HFFc6 (cell line): ENCODE results near the gene NACAD. TPM values are rescaled to one million over a fixed set of nuclear protein-coding genes. Genes with fewer than 3 reads are reported as not detected.

ENCODE experiments used
- DNase-seq: peaks from one replicate; pipeline ENCODE4 v3.0.0-alpha.2; 2018
- H3K27ac Mint-ChIP-seq: 2 replicates; pipeline ENCODE4 v1.8.0; 2020; ENCODE audit warnings: mild to moderate bottlenecking, mixed read lengths
- H3K27me3 Mint-ChIP-seq: 2 replicates; pipeline ENCODE4 v1.8.0; 2021; ENCODE audit warnings: mild to moderate bottlenecking, moderate library complexity, mixed read lengths; ENCODE audit not compliant: insufficient read depth
- H3K36me3 Mint-ChIP-seq: 2 replicates; pipeline ENCODE4 v1.8.0; 2021; ENCODE audit warnings: low read depth, mixed read lengths
- H3K4me1 Mint-ChIP-seq: 2 replicates; pipeline ENCODE4 v1.8.0; 2020; ENCODE audit warnings: low read depth, mixed read lengths
- H3K4me3 Mint-ChIP-seq: 2 replicates; pipeline ENCODE4 v1.8.0; 2020; ENCODE audit warnings: mild to moderate bottlenecking, moderate library complexity, mixed read lengths
- H3K9me3 Mint-ChIP-seq: 2 replicates; pipeline ENCODE4 v1.8.0; 2020; ENCODE audit warnings: mild to moderate bottlenecking, mixed read lengths
- total RNA-seq, 6 experiments: library from RNA; stranded (reverse); fragmentation: NEBNext Ultra II Directional; extraction: Animal tissue kit (Norgen Biotek cat#: 25700); gene quantifications; 2 replicates in 1 of 6; 3 replicates in 5 of 6; pipeline ENCODE4 v1.2.3, GENCODE V29; 2021
- TF ChIP-seq, protein P1 (sequence below): fragments of 200-600 bp; sonication (generic); IDR thresholded peaks from 2 replicates; pipeline ENCODE4 v1.5.0; 2021; ENCODE audit warnings: antibody characterized with exemption, mild to moderate bottlenecking

NACAD gene
- total RNA-seq, 6 experiments from 2014 or later = 5.5 to 10.5 (median 9.6) TPM

DNA sequence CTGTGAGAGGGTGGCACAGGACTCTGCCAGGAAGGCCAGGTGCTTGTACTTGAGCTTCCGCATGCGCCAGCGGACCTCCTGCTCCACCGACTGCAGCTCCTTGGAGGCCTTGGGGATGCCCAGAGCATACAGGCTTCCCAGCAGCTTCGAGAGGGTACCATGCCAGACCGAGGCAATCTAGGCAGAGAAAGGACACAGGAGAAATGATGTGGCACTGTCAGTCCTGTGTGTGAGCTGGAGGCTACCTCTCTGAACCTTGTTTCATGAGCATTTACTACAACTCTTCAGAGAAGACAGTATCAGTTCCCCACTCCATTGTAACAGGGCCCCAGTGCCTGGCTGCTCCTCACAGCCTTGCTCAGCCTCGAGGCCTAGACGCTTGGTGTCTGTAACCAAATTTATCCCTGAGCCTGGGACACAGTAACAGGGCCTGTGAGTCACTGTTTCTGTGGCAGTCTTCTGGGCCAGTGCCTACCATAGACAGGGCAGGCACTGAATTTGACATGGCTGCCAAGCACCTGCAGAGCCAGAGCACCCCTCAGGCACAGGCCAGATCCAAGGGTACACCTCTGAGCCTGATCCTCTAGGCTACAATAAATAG is 16.9 kb upstream of the NACAD start:
- Mint-ChIP-seq H3K27ac (no peak overlapping the region), H3K27me3 (no peaks in the 10 kb centered on the region), H3K36me3 (peaks cover 22% of the 10 kb centered on the region; the same call in 1 of the 2 replicates), H3K4me1 (peaks cover 24% of the 10 kb centered on the region), H3K4me3 (no peak overlapping the region), H3K9me3 (no peaks in the 10 kb centered on the region)
- DNase-seq = no peak
- TF ChIP-seq, protein P1, sequence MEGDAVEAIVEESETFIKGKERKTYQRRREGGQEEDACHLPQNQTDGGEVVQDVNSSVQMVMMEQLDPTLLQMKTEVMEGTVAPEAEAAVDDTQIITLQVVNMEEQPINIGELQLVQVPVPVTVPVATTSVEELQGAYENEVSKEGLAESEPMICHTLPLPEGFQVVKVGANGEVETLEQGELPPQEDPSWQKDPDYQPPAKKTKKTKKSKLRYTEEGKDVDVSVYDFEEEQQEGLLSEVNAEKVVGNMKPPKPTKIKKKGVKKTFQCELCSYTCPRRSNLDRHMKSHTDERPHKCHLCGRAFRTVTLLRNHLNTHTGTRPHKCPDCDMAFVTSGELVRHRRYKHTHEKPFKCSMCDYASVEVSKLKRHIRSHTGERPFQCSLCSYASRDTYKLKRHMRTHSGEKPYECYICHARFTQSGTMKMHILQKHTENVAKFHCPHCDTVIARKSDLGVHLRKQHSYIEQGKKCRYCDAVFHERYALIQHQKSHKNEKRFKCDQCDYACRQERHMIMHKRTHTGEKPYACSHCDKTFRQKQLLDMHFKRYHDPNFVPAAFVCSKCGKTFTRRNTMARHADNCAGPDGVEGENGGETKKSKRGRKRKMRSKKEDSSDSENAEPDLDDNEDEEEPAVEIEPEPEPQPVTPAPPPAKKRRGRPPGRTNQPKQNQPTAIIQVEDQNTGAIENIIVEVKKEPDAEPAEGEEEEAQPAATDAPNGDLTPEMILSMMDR = no peak

DNA sequence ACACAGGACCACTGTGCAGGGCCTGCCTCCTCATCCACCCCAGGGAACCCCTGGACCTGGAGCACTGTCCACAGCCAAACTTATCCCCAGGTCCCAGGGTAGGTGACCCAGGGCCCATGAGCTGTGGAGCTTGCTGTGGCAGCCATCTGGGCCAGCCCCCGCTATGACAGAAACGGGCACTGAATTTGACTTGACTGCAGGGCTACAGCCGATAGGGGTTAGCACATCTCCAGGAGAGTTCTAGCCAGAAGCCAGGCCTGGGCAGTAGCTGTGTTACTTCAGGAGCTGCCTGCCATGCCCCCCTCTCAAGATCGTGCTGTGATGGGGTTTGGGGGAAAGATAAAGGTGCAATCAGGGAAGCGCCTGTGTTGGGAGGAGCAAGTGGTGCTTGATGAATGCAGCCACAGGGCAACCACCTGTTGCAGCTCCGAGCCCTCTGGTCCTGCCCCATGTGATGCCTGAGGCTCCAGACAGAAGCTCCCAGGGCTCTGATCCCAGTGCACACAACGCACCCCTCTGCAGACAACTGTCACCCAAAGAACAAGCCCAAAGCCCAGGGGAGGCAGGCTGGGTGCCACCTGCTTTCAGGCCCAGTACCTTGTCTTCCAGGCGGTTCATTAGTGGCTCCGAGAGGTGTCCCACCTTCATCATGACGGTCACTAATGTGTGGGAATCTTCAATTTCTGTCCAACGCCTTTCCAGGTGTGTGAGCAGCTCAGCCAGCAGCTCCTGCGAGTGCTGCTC is 16.2 kb upstream of the NACAD start:
- Mint-ChIP-seq H3K4me1 (peaks cover 20% of the 10 kb centered on the region), H3K27me3 (no peaks in the 10 kb centered on the region), H3K9me3 (no peaks in the 10 kb centered on the region), H3K27ac (no peak overlapping the region), H3K4me3 (no peak overlapping the region), H3K36me3 (peaks cover 17% of the 10 kb centered on the region; the same call in 1 of the 2 replicates)
- TF ChIP-seq, protein P1 = no peak
- DNase-seq = no peak

DNA sequence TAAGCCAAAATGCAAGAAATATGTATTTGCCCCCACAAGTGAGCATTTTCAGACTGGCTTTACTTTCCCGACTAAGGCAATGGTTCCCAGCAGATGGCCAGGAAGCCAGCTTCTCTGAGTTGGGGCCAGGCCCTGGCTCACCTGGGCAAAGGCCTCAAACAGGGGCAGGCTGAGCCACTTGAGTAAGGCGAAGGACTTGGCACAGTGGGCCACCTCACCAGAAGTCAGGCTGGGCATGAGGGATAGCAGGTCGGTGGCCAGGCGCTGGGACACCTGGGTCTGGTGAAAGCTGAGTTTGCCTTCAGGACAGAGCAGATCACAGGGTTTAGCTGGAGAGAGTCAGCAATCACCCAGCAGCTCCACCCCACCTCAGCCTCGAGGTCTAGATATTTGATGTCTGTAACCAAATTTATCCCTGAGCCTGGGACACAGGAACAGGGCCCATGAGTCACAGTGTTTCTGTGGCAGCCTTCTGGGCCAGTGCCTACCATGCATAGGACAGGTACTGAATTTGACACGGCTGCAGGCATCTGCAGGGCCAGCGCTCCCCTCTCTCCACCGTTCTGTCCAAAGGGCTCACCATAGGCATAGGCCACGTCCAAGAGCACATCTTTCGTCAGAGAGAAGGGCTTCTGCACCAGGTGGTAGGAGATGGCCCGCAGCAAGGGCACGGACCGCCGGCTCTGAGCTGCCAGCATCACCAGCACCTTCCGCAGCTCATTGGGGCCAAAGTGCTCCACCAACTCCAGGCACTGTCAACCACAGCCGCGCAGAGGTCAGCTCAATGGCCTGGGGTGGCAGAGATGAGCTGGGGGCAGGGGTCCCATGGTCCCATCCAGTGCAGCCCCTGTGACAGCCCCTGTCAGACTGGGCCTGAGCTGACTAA is 15.4 kb upstream of the NACAD start:
- Mint-ChIP-seq H3K9me3 (no peaks in the 10 kb centered on the region), H3K36me3 (peaks cover 15% of the 10 kb centered on the region; the same call in 1 of the 2 replicates), H3K4me3 (no peak overlapping the region), H3K27me3 (no peaks in the 10 kb centered on the region), H3K4me1 (peaks cover 16% of the 10 kb centered on the region), H3K27ac (no peak overlapping the region)
- TF ChIP-seq, protein P1 = no peak
- no peak for DNase-seq

DNA sequence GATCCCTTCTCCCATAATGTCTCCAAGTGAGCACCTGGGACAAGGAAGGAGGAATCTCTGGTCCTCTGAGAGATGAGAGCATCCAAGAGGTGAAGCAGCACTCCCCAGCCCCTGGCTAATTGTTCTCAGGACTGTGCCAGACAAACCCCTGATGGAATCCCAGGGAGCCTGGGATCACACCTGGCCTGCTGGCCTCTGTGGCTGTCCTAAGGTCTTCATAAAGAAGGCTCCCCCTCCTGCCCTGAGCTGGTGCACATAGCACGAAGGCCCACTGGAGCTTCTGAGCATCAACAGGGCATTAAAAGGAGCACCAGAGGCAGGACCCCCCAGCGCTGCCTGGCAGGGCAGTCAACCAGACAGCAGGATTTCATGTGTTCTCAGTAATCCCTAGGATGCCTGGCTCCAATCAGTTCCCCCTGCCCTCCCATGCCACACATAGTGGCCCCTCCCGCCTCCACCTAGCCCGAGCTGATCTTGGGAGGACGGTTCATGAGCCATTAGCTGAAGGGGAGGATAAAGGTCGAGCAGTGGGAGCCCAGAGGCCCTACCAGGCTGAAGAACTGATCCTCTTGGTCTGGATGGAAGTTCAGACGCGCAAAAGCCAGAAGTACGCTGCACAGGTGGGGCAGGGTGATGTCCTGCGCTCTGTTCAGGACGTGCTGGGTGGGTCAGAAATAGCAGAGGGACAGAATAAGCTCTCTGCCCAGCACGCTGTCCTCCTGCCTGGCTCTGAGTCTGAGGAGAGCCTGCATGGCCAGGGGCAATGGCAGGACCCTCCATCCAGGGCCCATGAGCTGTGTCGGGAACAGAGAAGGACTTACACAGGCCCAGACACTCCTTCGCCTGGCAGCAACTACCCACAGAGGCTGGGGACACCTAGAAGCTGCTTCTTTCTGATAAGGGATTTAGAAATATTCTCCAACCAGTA is 14.3 kb upstream of the NACAD start:
- DNase-seq = no peak
- no peaks in the 10 kb centered on the region for H3K27me3 Mint-ChIP-seq
- TF ChIP-seq, protein P1 = no peak
- peaks cover 14% of the 10 kb centered on the region; the same call in 1 of the 2 replicates for H3K36me3 Mint-ChIP-seq
- no peak overlapping the region for H3K27ac Mint-ChIP-seq
- H3K9me3 Mint-ChIP-seq = no peaks in the 10 kb centered on the region
- no peak overlapping the region for H3K4me3 Mint-ChIP-seq
- H3K4me1 Mint-ChIP-seq = peaks cover 8% of the 10 kb centered on the region; the same call in 1 of the 2 replicates

DNA sequence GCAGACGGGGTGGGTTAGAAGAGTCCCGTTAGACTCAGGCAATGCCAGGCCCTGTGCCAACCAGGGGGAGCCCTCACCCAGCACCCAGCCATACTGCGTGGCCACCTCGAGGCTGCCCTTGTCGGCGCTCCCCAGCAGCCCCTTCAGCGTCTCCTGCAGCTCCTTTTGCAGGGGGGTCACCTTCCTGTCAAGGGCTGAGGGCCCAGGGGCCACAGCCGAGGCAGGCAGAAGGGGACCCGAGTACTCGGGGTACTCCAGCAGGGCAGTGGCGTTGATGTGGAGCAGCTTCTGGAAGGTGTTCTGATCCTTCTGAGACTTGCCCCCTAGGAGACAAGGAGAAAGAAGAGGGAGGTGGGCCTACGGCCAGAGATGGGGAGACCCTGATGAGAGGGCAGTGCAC is 13.0 kb upstream of the NACAD start:
- Mint-ChIP-seq H3K4me1 (no peaks in the 10 kb centered on the region), H3K27me3 (no peaks in the 10 kb centered on the region), H3K36me3 (0 out of 2 replicates have a peak, but pooled peaks cover 6% of the 10 kb centered on the region), H3K4me3 (no peak overlapping the region), H3K9me3 (no peaks in the 10 kb centered on the region), H3K27ac (no peak overlapping the region)
- no peak for DNase-seq
- TF ChIP-seq, protein P1 = no peak
